ENCODE results near the gene RASSF7. TPM values are rescaled to one million over a fixed set of nuclear protein-coding genes. Genes with fewer than 3 reads are reported as not detected.

The RASSF7 gene
- total RNA-seq, 1 experiment from 2014 or later = 32.5 TPM

- POLR2A ChIA-PET = no interaction called here
- no peak for TF ChIP-seq TEAD1 (CRISPR knock-in tag; IDR thresholded peaks at IDR 0.05)
- TF ChIP-seq IRF2 (CRISPR knock-in tag; IDR thresholded peaks at IDR 0.05; ENCODE audit: borderline replicate concordance, low read depth) = no peak
- TF ChIP-seq ZNF317 (CRISPR knock-in tag; IDR thresholded peaks at IDR 0.05; ENCODE audit: borderline replicate concordance, low read depth) = no peak
- no peak for TF ChIP-seq ZNF263 (CRISPR knock-in tag; IDR thresholded peaks at IDR 0.05; ENCODE audit: low read depth)
- TF ChIP-seq FOXK1 (CRISPR knock-in tag; IDR thresholded peaks at IDR 0.05) = no peak
- Mint-ChIP-seq H3K27ac (no peak overlapping the region), H3K4me3 (no peak overlapping the region), H3K4me1 (no peaks in the 10 kb centered on the region), H3K9me3 (no peaks in the 10 kb centered on the region), H3K27me3 (ENCODE audit: low read depth) (no peaks in the 10 kb centered on the region; the same call in 1 of the 2 replicates), H3K36me3 (no peaks in the 10 kb centered on the region)
- no peak for DNase-seq (ENCODE audit: low spot score)
- CTCF ChIA-PET = interaction anchor here (1.0 kb wide), 1 partner anchor 143 kb away, joined by 3 read pairs; no protein-coding TSS in a partner anchor
- ATAC-seq = no peak
These were observed 10.6 kb upstream of the RASSF7 start for GRCh38 chr11:550021-550745.

GRCh38 chr11:550746-551085, 10.1 kb upstream of the RASSF7 start:
- Mint-ChIP-seq H3K27ac (no peak overlapping the region), H3K4me1 (no peaks in the 10 kb centered on the region), H3K36me3 (no peaks in the 10 kb centered on the region), H3K4me3 (no peak overlapping the region), H3K27me3 (ENCODE audit: low read depth) (peaks cover under 1% of the 10 kb centered on the region; the same call in 1 of the 2 replicates), H3K9me3 (no peaks in the 10 kb centered on the region)
- TF ChIP-seq PREB (CRISPR knock-in tag; IDR thresholded peaks at IDR 0.05; ENCODE audit: borderline replicate concordance) (no peak), TP53 (CRISPR knock-in tag; IDR thresholded peaks at IDR 0.05) (no peak), JUN (CRISPR knock-in tag; IDR thresholded peaks at IDR 0.05) (no peak), ZNF121 (CRISPR knock-in tag; IDR thresholded peaks at IDR 0.05) (no peak), ZSCAN18 (CRISPR knock-in tag; IDR thresholded peaks at IDR 0.05) (no peak)
- ChIA-PET POLR2A (no interaction called here), CTCF (interaction anchor here (0.7 to 1.1 kb wide), 3 partner anchors 25 to 205 kb away, joined by 3 to 4 read pairs (median 3); no protein-coding TSS in a partner anchor)
- no peak for DNase-seq (ENCODE audit: low spot score)
- no peak for ATAC-seq

- Mint-ChIP-seq H3K36me3 (no peaks in the 10 kb centered on the region), H3K27me3 (ENCODE audit: low read depth) (peaks cover 3% of the 10 kb centered on the region), H3K9me3 (no peaks in the 10 kb centered on the region), H3K4me3 (no peak overlapping the region), H3K27ac (no peak overlapping the region), H3K4me1 (no peaks in the 10 kb centered on the region)
- TF ChIP-seq PREB (CRISPR knock-in tag; IDR thresholded peaks at IDR 0.05; ENCODE audit: borderline replicate concordance) (no peak), IRF2 (CRISPR knock-in tag; IDR thresholded peaks at IDR 0.05; ENCODE audit: borderline replicate concordance, low read depth) (no peak), FOXK1 (CRISPR knock-in tag; IDR thresholded peaks at IDR 0.05) (no peak), ZNF263 (CRISPR knock-in tag; IDR thresholded peaks at IDR 0.05; ENCODE audit: low read depth) (no peak), USF1 (CRISPR knock-in tag; IDR thresholded peaks at IDR 0.05) (no peak), EMX1 (CRISPR knock-in tag; IDR thresholded peaks at IDR 0.05) (no peak), PRRX2 (CRISPR knock-in tag; IDR thresholded peaks at IDR 0.05) (no peak), ATF3 (CRISPR knock-in tag; conservative IDR thresholded peaks at IDR 0.05) (no peak), ZNF138 (CRISPR knock-in tag; conservative IDR thresholded peaks at IDR 0.05) (no peak), ZNF423 (CRISPR knock-in tag; IDR thresholded peaks at IDR 0.05) (no peak), MAX (CRISPR knock-in tag; IDR thresholded peaks at IDR 0.05) (no peak), GABPB1 (CRISPR knock-in tag; IDR thresholded peaks at IDR 0.05) (no peak), MYBL2 (CRISPR knock-in tag; IDR thresholded peaks at IDR 0.05) (no peak), ATF2 (CRISPR knock-in tag; IDR thresholded peaks at IDR 0.05; ENCODE audit: borderline replicate concordance, low read depth) (no peak), USF2 (CRISPR knock-in tag; IDR thresholded peaks at IDR 0.05) (no peak), ZNF396 (CRISPR knock-in tag; IDR thresholded peaks at IDR 0.05; ENCODE audit: borderline replicate concordance) (no peak), SP1 (CRISPR knock-in tag; conservative IDR thresholded peaks at IDR 0.05) (no peak), NFYB (CRISPR knock-in tag; conservative IDR thresholded peaks at IDR 0.05; ENCODE audit: low read depth) (no peak)
- POLR2A ChIA-PET = no interaction called here
- CTCF ChIA-PET = interaction anchor here (0.7 to 1.1 kb wide), 3 partner anchors 25 to 205 kb away, joined by 3 to 4 read pairs (median 3); no protein-coding TSS in a partner anchor
- no peak for ATAC-seq
- no peak for DNase-seq (ENCODE audit: low spot score)
These were observed 9.6 kb upstream of the RASSF7 start for GRCh38 chr11:551131-551530.
